ENCODE measurements around the gene FCRL5.

The FCRL5 gene

GRCh38 chr1:157523774-157524493 is 28.4 kb downstream of the FCRL5 start:
- no peak for DNase-seq (ENCODE audit: low read depth)

- no peak for DNase-seq (ENCODE audit: low read depth)
These were observed 31.3 kb downstream of the FCRL5 start for GRCh38 chr1:157521056-157521455.

- DNase-seq (ENCODE audit: low read depth) = no peak
These were observed 31.9 kb downstream of the FCRL5 start for GRCh38 chr1:157520386-157520935.

- no peak for DNase-seq (ENCODE audit: low read depth)
These were observed 32.9 kb downstream of the FCRL5 start for GRCh38 chr1:157519451-157519850.

- no peak for DNase-seq (ENCODE audit: low read depth)
These were observed 35.3 kb downstream of the FCRL5 start for GRCh38 chr1:157517016-157517415.

- no peak for DNase-seq (ENCODE audit: low read depth)
These were observed 36.6 kb downstream of the FCRL5 start for GRCh38 chr1:157515709-157516108.

GRCh38 chr1:157515141-157515540 is 37.2 kb downstream of the FCRL5 start:
- DNase-seq (ENCODE audit: low read depth) = no peak

GRCh38 chr1:157512036-157512969 is 40.0 kb downstream of the FCRL5 start:
- no peak for DNase-seq (ENCODE audit: low read depth)

- no peak for DNase-seq (ENCODE audit: low read depth)
These were observed 42.6 kb downstream of the FCRL5 start for GRCh38 chr1:157509546-157510232.

GRCh38 chr1:157505481-157506272 is 46.6 kb downstream of the FCRL5 start:
- no peak for DNase-seq (ENCODE audit: low read depth)

- DNase-seq (ENCODE audit: low read depth) = no peak
These were observed 47.7 kb downstream of the FCRL5 start for GRCh38 chr1:157504646-157505045.

GRCh38 chr1:157499521-157499920 is 52.8 kb downstream of the FCRL5 start:
- DNase-seq (ENCODE audit: low read depth) = no peak

- no peak for DNase-seq (ENCODE audit: low read depth)
These were observed 53.6 kb downstream of the FCRL5 start for GRCh38 chr1:157498736-157499090.

GRCh38 chr1:157497987-157498735 is 54.2 kb downstream of the FCRL5 start:
- no peak for DNase-seq (ENCODE audit: low read depth)

GRCh38 chr1:157497284-157497683 is 55.0 kb downstream of the FCRL5 start:
- no peak for DNase-seq (ENCODE audit: low read depth)

- no peak for DNase-seq (ENCODE audit: low read depth)
These were observed 56.2 kb downstream of the FCRL5 start for GRCh38 chr1:157496121-157496526.

- DNase-seq (ENCODE audit: low read depth) = no peak
These were observed 57.0 kb downstream of the FCRL5 start for GRCh38 chr1:157495285-157495684.

- no peak for DNase-seq (ENCODE audit: low read depth)
These were observed 58.2 kb downstream of the FCRL5 start for GRCh38 chr1:157494093-157494492.

GRCh38 chr1:157490467-157491165 is 61.7 kb downstream of the FCRL5 start:
- no peak for DNase-seq (ENCODE audit: low read depth)

GRCh38 chr1:157488156-157488555 is 64.2 kb downstream of the FCRL5 start:
- DNase-seq (ENCODE audit: low read depth) = no peak
